ENCODE measurements around the gene PTPA. TPM values are rescaled to one million over a fixed set of nuclear protein-coding genes. Genes with fewer than 3 reads are reported as not detected.
"Not testable (repeated sequence)": the region's sequence is repeated elsewhere in the genome, so short reads cannot be mapped to it uniquely, and the experiment has no call there.

Gene PTPA
- total RNA-seq, 2 donors from 2014 or later = 93.1 to 109 TPM

- DNase-seq (ENCODE audit: low spot score in 2 of 2) (no peak), ATAC-seq (no peak)
- Mint-ChIP-seq H3K9me3 (no peaks in the 10 kb centered on the region), H3K36me3 (no peaks in the 10 kb centered on the region), H3K27ac (no peak overlapping the region)
Measured at GRCh38 chr9:129154866-129155477, 43.8 kb downstream of the PTPA start.

GRCh38 chr9:129156163-129156562, 44.9 kb downstream of the PTPA start:
- H3K36me3 Mint-ChIP-seq = no peaks in the 10 kb centered on the region
- no peak overlapping the region for H3K27ac Mint-ChIP-seq
- DNase-seq (ENCODE audit: low spot score in 2 of 2) (no peak), ATAC-seq (no peak)
- no peaks in the 10 kb centered on the region for H3K9me3 Mint-ChIP-seq

GRCh38 chr9:129160712-129161533, 49.7 kb downstream of the PTPA start:
- H3K9me3 Mint-ChIP-seq = no peaks in the 10 kb centered on the region
- H3K36me3 Mint-ChIP-seq = no peaks in the 10 kb centered on the region

GRCh38 chr9:129161534-129161837, 50.3 kb downstream of the PTPA start:
- DNase-seq (ENCODE audit: low spot score in 2 of 2) (no peak), ATAC-seq (no peak)
- H3K36me3 Mint-ChIP-seq = no peaks in the 10 kb centered on the region
- H3K9me3 Mint-ChIP-seq = no peaks in the 10 kb centered on the region
- H3K27ac Mint-ChIP-seq = no peak overlapping the region

More at GRCh38 chr9:129160712-129161533, 49.7 kb downstream of the PTPA start:
- no peak for ATAC-seq
- H3K27ac Mint-ChIP-seq = no peak overlapping the region
- DNase-seq (ENCODE audit: low spot score in 2 of 2) = no peak

- H3K9me3 Mint-ChIP-seq = no peaks in the 10 kb centered on the region
- no peak overlapping the region for H3K27ac Mint-ChIP-seq
- H3K36me3 Mint-ChIP-seq = no peaks in the 10 kb centered on the region
- no peak for DNase-seq (ENCODE audit: low spot score in 2 of 2)
- no peak for ATAC-seq
Measured at GRCh38 chr9:129162497-129163197, 51.4 kb downstream of the PTPA start.

- H3K9me3 Mint-ChIP-seq; H3K36me3 Mint-ChIP-seq; DNase-seq (ENCODE audit: low spot score in 2 of 2); H3K27ac Mint-ChIP-seq; ATAC-seq: not testable (repeated sequence)
Measured at GRCh38 chr9:129163198-129163670, 52.0 kb downstream of the PTPA start.

- DNase-seq (ENCODE audit: low spot score in 2 of 2) = no peak
- no peak overlapping the region for H3K27ac Mint-ChIP-seq
- H3K9me3 Mint-ChIP-seq = no peaks in the 10 kb centered on the region
- no peak for ATAC-seq
- H3K36me3 Mint-ChIP-seq = no peaks in the 10 kb centered on the region
Measured at GRCh38 chr9:129163753-129164152, 52.5 kb downstream of the PTPA start.

- Mint-ChIP-seq H3K36me3 (no peaks in the 10 kb centered on the region), H3K9me3 (no peaks in the 10 kb centered on the region), H3K27ac (peak overlapping the region in 1 of 2 donors; percentile 11)
- ATAC-seq (no peak), DNase-seq (ENCODE audit: low spot score in 2 of 2) (no peak)
Measured at GRCh38 chr9:129164246-129164930, 53.2 kb downstream of the PTPA start.

GRCh38 chr9:129165198-129165597, 54.0 kb downstream of the PTPA start:
- no peak for DNase-seq (ENCODE audit: low spot score in 2 of 2)
- H3K27ac Mint-ChIP-seq = peak overlapping the region in 1 of 2 donors; percentile 11
- ATAC-seq = no peak
- no peaks in the 10 kb centered on the region for H3K9me3 Mint-ChIP-seq
- no peaks in the 10 kb centered on the region for H3K36me3 Mint-ChIP-seq

- ATAC-seq (peak; percentile 41 to 82), DNase-seq (ENCODE audit: low spot score in 2 of 2) (no peak)
- Mint-ChIP-seq H3K36me3 (no peaks in the 10 kb centered on the region), H3K27ac (peak overlapping the region in 1 of 2 donors; percentile 75), H3K9me3 (no peaks in the 10 kb centered on the region)
Measured at GRCh38 chr9:129166623-129167557, 55.7 kb downstream of the PTPA start.

GRCh38 chr9:129170229-129170628, 59.0 kb downstream of the PTPA start:
- Mint-ChIP-seq H3K9me3 (no peaks in the 10 kb centered on the region), H3K36me3 (no peaks in the 10 kb centered on the region), H3K27ac (no peak overlapping the region)
- ATAC-seq = no peak
- DNase-seq (ENCODE audit: low spot score in 2 of 2) = no peak

- ATAC-seq = no peak
- Mint-ChIP-seq H3K27ac (no peak overlapping the region), H3K9me3 (no peaks in the 10 kb centered on the region), H3K36me3 (no peaks in the 10 kb centered on the region)
- DNase-seq (ENCODE audit: low spot score in 2 of 2) = no peak
Measured at GRCh38 chr9:129171993-129172751, 61.0 kb downstream of the PTPA start.

GRCh38 chr9:129172816-129173215, 61.6 kb downstream of the PTPA start:
- H3K36me3 Mint-ChIP-seq = no peaks in the 10 kb centered on the region
- no peak for ATAC-seq
- no peaks in the 10 kb centered on the region for H3K9me3 Mint-ChIP-seq
- no peak overlapping the region for H3K27ac Mint-ChIP-seq
- DNase-seq (ENCODE audit: low spot score in 2 of 2) = no peak

GRCh38 chr9:129173296-129174101, 62.3 kb downstream of the PTPA start:
- ATAC-seq (no peak), DNase-seq (ENCODE audit: low spot score in 2 of 2) (no peak)
- H3K27ac Mint-ChIP-seq = peak overlapping the region in 1 of 2 donors; percentile 81
- no peaks in the 10 kb centered on the region for H3K36me3 Mint-ChIP-seq
- H3K9me3 Mint-ChIP-seq = no peaks in the 10 kb centered on the region
